Activated effector memory CD4-positive, alpha-beta T cell treated with Interleukin-2 at 50 U/mL for 16 hours (primary cell): ENCODE results near the gene C11orf54.
"Not testable (repeated sequence)": the region's sequence is repeated elsewhere in the genome, so short reads cannot be mapped to it uniquely, and the experiment has no call there.

Experiments
- DNase-seq: peaks from one replicate; pipeline ENCODE4 v3.0.0-alpha.2; 2020

The C11orf54 gene

GRCh38 chr11:93767018-93767417 lies 25.5 kb downstream of the C11orf54 start:
- no peak for DNase-seq

GRCh38 chr11:93770160-93770559 lies 28.7 kb downstream of the C11orf54 start:
- no peak for DNase-seq

- no peak for DNase-seq
These were observed 30.7 kb downstream of the C11orf54 start for GRCh38 chr11:93772123-93772522.

DNA sequence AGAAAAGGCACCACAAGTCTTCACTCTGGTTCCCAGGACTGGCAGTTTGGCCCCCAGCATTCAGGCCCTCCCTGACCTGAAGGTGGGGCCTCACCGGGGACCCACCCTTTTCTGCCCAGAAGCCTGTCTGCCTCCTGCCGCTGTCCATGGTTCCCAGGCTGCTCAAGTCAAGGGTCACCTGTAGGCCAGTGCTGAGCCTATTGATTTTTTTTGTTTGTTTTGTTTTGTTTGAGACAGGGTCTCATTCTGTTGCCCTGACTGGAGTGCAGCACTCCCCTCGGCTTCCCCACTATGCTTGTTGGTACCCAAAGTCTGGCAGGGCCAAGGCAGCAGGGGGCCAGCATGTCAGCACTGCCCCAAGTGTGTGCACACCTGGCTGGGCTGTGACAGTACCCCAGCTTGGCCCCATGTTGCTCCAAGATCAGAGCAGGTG lies 31.6 kb downstream of the C11orf54 start:
- DNase-seq: no peak

DNA sequence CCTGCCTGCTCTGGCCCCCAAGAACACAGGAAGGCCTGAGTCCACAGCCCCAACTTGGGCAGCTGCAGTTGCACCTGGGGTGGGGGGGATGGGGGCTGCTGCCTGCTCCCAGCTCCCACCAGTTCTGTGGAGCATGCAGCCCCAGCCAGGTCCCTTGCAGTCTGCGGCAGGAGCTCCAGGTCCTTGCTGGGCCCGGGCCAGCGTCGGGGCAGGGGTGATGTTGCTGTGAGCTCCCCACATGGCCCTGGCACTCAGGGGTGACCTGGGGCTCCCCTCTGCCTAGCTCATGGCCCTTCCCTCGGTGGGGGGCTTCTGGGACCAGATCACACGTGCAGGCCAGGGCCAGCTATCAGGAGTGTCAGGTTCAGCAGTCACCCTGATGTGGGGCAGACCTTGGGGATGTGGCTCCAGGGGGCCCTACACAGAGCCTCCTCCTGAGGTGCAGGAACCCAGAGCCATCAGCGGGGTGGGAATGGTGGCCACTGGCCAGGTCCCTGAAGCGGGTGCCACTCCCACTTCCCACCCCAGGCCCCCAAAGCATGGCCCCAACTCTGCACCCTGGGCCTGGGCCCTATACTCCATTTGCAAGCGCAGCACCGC lies 32.2 kb downstream of the C11orf54 start:
- DNase-seq: no peak

DNA sequence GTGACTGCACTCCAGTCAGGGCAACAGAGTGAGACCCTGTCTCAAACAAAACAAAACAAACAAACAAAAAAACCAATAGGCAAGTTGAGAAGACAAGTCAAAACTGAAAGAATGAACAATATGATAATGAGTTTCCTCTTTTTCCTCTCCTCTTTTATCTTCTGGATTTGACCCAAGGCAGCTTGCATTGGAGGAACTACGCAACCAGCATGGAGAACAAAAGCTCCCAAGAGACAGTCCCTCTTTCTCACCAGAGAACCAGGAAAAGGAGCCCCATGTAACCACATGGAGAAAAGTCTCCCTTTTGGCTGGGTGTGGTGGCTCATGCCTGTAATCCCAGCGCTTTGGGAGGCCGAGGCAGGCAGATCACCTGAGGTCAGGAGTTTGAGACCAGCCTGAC lies 33.1 kb downstream of the C11orf54 start:
- DNase-seq: not testable (repeated sequence)

DNA sequence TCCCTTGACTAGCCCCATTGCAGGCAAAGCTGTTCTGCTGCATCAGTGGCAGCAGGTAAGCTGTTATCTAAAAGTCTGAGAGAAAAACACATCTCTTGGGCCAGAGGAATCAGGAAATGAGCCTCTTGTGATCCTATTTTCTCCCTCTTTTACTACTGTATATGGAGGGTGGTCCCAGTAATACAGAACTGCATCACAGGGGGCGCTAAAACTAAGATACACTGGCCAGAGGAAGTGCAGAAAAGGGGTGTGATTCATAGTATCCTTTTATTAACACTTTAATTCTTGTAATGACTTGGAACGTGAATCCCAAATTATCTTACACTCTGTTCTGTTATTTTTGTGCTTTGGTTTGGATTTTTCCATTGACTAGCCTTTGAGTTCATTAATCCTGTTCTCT lies 33.8 kb downstream of the C11orf54 start:
- no peak for DNase-seq

GRCh38 chr11:93783362-93783761 lies 41.9 kb downstream of the C11orf54 start:
- DNase-seq: no peak

DNA sequence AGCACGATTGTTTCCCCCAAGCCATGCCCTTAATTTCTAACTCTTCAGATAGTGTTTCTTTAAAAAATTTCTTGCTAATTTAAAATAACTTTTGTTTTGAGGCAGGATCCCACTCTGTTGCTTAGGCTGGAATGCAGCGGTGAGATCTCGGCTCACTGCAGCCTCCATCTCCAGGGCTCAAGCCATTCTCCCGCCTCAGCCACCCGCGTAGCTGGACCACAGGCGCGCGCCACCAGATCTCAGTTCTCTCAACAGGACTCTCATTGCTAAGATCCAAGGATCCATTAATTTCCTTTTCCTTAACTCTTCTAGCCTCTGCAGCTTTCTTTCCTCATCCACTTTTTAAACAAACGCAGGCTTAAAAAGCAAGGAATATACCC lies 42.3 kb downstream of the C11orf54 start:
- no peak for DNase-seq

- peak; percentile 87 for DNase-seq
These were observed 42.9 kb downstream of the C11orf54 start, which contains the start of gene MED17 for GRCh38 chr11:93784145-93784934. Gene MED17 (plus strand): TSS chr11:93784282. CDS start chr11:93784514, 232 bp downstream.

DNA sequence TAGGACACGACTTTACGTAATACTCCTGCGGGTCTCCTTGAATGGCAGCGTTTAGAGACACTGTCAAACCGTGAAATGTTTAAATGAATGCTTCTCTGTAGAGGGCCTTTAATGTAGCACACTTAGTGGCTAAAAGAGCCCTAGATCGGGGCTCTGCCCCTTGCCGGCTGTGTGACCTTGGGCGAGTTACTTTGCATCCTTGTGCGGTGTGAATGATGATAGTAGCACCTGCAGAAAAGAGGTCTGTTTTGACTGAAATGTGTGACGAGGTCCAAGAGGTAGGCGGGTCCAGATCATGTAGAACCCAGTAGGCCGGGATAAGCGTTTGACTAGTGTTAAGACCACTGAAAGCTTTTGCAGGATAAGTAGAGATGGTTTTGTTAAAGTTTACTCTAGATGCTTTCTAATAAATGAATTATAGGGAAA lies 43.5 kb downstream of the C11orf54 start:
- DNase-seq: no peak

- DNase-seq: no peak
These were observed 50.0 kb downstream of the C11orf54 start for GRCh38 chr11:93791493-93791892.

DNA sequence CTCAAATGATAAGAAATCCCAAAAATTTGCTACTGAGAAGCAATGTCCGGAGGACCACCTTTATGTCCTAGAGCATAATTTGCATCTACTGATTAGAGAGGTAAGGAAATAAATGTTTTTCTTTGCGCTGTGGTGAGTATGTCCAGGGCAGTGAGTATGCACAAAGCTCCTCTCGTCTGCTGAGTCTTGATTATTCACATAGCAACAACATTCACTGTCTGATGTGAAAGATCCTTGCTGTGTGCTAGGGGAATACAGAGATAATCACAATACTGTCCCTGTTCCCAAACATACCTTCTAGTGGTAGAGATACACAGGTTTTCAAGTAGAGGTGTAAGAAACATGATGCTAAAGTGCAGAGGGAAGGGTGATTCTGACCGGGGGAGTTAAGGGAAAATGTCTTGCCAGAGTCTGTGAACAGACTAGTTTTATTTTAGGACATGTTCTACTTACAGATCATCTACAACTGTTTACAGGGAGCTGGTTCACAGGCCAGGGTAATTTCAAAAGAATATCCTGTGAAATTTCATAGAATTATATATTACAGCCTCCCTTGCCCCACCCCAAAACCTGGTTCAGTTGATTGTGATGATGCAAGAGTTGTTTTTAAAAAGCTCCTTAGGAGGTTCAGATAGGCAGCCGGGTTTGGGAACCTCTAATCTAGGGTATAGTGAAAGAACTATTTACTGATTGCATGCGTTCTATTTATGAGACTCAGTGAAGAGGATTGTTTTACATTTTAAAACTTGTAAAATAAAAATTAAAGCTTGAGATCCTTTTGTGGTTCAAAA lies 55.2 kb downstream of the C11orf54 start:
- no peak for DNase-seq

GRCh38 chr11:93801366-93801765 lies 59.9 kb downstream of the C11orf54 start:
- DNase-seq: no peak

GRCh38 chr11:93804879-93805278 lies 63.4 kb downstream of the C11orf54 start:
- no peak for DNase-seq

- no peak for DNase-seq
These were observed 66.5 kb downstream of the C11orf54 start for GRCh38 chr11:93807980-93808379.

GRCh38 chr11:93813974-93814373 lies 72.5 kb downstream of the C11orf54 start:
- no peak for DNase-seq
